ENCODE data around the gene MAPK8IP3. TPM values are rescaled to one million over a fixed set of nuclear protein-coding genes. Genes with fewer than 3 reads are reported as not detected.
A peak's percentile ranks its signal among the peaks of the same experiment; 100 is the strongest.
"Not testable (repeated sequence)": the region's sequence is repeated elsewhere in the genome, so short reads cannot be mapped to it uniquely, and the experiment has no call there.

Gene MAPK8IP3
- total RNA-seq, 1 donor from 2014 or later: 28.7 TPM

DNA sequence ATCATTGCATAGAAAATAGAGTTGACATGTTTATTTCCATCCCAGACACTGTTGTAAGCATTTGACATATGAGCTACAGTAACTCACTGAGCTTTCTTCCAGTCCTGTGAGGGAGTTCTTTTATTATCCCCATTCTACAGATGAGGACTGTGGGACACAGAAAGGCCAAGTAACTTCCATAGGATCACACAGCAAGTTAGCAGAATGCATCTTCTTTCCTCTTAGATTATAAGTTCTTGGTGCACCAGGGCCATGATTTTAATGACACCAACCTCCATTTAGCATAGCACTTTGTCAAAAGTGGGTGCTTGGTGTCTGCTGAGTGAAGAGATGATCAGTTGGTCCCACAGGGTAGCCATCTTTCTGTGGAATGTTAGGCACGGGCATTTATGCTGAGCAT lies 15.2 kb upstream of the MAPK8IP3 start:
- Histone ChIP-seq H3K4me1 (ENCODE audit: control insufficient read depth in 3 of 3, insufficient read depth in 3 of 3, low read length in 3 of 3) (no peaks in the 10 kb centered on the region), H3K27me3 (ENCODE audit: control insufficient read depth in 3 of 3, insufficient read depth in 3 of 3, low read length in 3 of 3) (no peaks in the 10 kb centered on the region), H3K9me3 (ENCODE audit: control insufficient read depth in 3 of 3, low read length in 3 of 3) (no peaks in the 10 kb centered on the region), H3K36me3 (ENCODE audit: control insufficient read depth in 3 of 3, insufficient read depth in 3 of 3, low read length in 3 of 3) (peaks cover 20 to 45% (median 43%) of the 10 kb centered on the region in 3 donors), H3K27ac (ENCODE audit: low read depth, low read length) (no peak overlapping the region), H3K4me3 (ENCODE audit: low read length in 3 of 3) (no peak overlapping the region), H3K9ac (ENCODE audit: low read depth in 1 of 3, low read length in 3 of 3) (no peak overlapping the region)

DNA sequence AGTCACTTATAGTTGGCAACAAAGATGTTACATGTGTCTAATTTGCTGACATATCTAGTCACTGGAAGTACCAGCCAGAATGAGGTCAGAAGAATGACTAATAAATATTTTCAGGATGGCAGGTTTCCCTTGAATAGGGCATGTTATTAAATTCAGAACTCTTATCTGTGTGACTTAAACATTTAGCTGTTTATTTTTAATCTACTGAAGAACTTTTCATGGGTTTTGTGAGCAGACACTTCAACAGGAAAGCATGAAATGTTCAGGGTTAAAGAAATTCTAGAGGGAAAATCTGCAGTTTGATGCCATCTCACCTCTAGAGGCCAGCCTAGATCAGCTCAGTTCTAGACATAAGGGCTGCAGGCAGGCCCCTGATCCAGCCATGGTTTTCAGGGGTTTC lies 14.7 kb upstream of the MAPK8IP3 start:
- Histone ChIP-seq H3K4me1 (ENCODE audit: control insufficient read depth in 3 of 3, insufficient read depth in 3 of 3, low read length in 3 of 3) (no peaks in the 10 kb centered on the region), H3K36me3 (ENCODE audit: control insufficient read depth in 3 of 3, insufficient read depth in 3 of 3, low read length in 3 of 3) (peaks cover 20 to 45% (median 42%) of the 10 kb centered on the region in 3 donors), H3K27me3 (ENCODE audit: control insufficient read depth in 3 of 3, insufficient read depth in 3 of 3, low read length in 3 of 3) (no peaks in the 10 kb centered on the region), H3K27ac (ENCODE audit: low read depth, low read length) (no peak overlapping the region), H3K9ac (ENCODE audit: low read depth in 1 of 3, low read length in 3 of 3) (no peak overlapping the region), H3K9me3 (ENCODE audit: control insufficient read depth in 3 of 3, low read length in 3 of 3) (no peaks in the 10 kb centered on the region), H3K4me3 (ENCODE audit: low read length in 3 of 3) (no peak overlapping the region)

DNA sequence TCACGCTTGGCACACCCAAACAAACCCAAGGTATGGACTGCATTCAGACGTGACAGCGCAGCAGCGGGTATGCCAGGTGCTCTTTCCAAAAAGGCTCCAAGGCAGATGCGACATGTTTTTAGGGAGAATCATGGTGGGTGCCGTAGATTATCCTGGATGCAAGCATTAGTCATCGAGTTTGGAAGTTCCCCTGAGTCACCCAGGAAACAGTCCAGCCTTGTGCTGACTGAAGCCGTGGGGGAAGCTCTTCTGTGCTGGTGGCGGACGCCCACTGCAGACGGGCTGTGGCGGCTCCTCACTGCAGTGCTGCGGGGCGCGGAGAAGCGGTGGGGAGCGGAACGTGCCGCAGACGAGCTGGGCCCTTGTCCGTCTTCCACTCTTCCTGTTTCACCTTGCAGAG lies 14.0 kb upstream of the MAPK8IP3 start:
- Histone ChIP-seq H3K4me1 (ENCODE audit: control insufficient read depth in 3 of 3, insufficient read depth in 3 of 3, low read length in 3 of 3) (no peaks in the 10 kb centered on the region), H3K4me3 (ENCODE audit: low read length in 3 of 3) (no peak overlapping the region), H3K27ac (ENCODE audit: low read depth, low read length) (no peak overlapping the region), H3K27me3 (ENCODE audit: control insufficient read depth in 3 of 3, insufficient read depth in 3 of 3, low read length in 3 of 3) (no peaks in the 10 kb centered on the region), H3K36me3 (ENCODE audit: control insufficient read depth in 3 of 3, insufficient read depth in 3 of 3, low read length in 3 of 3) (peaks cover 20 to 47% (median 43%) of the 10 kb centered on the region in 3 donors), H3K9ac (ENCODE audit: low read depth in 1 of 3, low read length in 3 of 3) (no peak overlapping the region), H3K9me3 (ENCODE audit: control insufficient read depth in 3 of 3, low read length in 3 of 3) (no peaks in the 10 kb centered on the region)

DNA sequence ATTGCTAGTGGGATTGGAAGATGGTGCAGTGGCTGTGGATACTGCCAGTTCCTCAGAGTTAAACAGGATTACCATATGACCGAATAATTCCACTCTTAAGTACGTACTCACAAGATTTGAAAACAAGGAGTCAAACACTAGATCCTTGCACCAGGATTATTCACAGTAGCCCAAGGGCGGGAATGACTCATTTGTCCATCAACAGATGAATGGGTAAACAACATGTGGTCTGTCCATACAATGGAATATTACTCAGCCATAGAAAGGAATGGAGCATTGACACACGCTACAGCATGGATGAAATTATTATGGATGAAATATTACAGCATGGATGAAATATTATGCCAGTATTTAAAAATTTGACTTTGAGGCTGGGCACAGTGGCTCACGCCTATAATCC lies 9.1 kb upstream of the MAPK8IP3 start:
- no peaks in the 10 kb centered on the region for H3K27me3 ChIP-seq (ENCODE audit: control insufficient read depth in 3 of 3, insufficient read depth in 3 of 3, low read length in 3 of 3)
- H3K27ac ChIP-seq (ENCODE audit: low read depth, low read length): no peak overlapping the region
- no peak overlapping the region for H3K9ac ChIP-seq (ENCODE audit: low read depth in 1 of 3, low read length in 3 of 3)
- no peaks in the 10 kb centered on the region for H3K4me1 ChIP-seq (ENCODE audit: control insufficient read depth in 3 of 3, insufficient read depth in 3 of 3, low read length in 3 of 3)
- H3K4me3 ChIP-seq (ENCODE audit: low read length in 3 of 3): no peak overlapping the region
- no peaks in the 10 kb centered on the region for H3K9me3 ChIP-seq (ENCODE audit: control insufficient read depth in 3 of 3, low read length in 3 of 3)
- H3K36me3 ChIP-seq (ENCODE audit: control insufficient read depth in 3 of 3, insufficient read depth in 3 of 3, low read length in 3 of 3): peaks cover 18 to 54% (median 45%) of the 10 kb centered on the region in 3 donors

DNA sequence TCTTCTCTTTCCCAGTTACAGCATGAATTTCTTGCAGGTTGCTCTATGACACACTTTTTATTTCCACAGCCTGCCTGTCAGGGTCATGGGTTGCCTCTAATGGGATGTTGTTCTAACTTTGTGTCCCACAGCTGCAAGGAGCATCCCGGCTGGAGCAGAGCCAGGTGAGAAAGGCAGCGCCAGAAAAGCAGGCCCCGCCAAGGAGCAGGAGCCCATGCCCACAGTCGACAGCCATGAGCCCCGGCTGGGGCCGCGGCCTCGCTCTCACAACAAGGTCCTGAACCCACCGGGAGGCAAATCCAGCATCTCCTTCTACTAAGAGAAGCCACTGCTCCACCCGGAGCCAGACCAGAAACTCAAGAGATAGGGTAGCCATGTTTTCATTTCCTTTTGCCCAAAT lies 7.3 kb upstream of the MAPK8IP3 start:
- H3K27ac ChIP-seq (ENCODE audit: low read depth, low read length): no peak overlapping the region
- H3K36me3 ChIP-seq (ENCODE audit: control insufficient read depth in 3 of 3, insufficient read depth in 3 of 3, low read length in 3 of 3): peaks cover 10 to 41% (median 37%) of the 10 kb centered on the region in 3 donors
- H3K27me3 ChIP-seq (ENCODE audit: control insufficient read depth in 3 of 3, insufficient read depth in 3 of 3, low read length in 3 of 3): no peaks in the 10 kb centered on the region
- H3K9me3 ChIP-seq (ENCODE audit: control insufficient read depth in 3 of 3, low read length in 3 of 3): no peaks in the 10 kb centered on the region
- H3K4me3 ChIP-seq (ENCODE audit: low read length in 3 of 3): no peak overlapping the region
- H3K9ac ChIP-seq (ENCODE audit: low read depth in 1 of 3, low read length in 3 of 3): no peak overlapping the region
- H3K4me1 ChIP-seq (ENCODE audit: control insufficient read depth in 3 of 3, insufficient read depth in 3 of 3, low read length in 3 of 3): no peaks in the 10 kb centered on the region

DNA sequence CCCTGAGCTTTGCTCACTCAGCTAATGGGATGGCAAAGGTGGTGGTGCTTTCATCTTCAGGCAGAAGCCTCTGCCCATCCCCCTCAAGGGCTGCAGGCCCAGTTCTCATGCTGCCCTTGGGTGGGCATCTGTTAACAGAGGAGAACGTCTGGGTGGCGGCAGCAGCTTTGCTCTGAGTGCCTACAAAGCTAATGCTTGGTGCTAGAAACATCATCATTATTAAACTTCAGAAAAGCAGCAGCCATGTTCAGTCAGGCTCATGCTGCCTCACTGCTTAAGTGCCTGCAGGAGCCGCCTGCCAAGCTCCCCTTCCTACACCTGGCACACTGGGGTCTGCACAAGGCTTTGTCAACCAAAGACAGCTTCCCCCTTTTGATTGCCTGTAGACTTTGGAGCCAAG lies 5.7 kb upstream of the MAPK8IP3 start:
- no peak overlapping the region for H3K27ac ChIP-seq (ENCODE audit: low read depth, low read length)
- no peaks in the 10 kb centered on the region for H3K9me3 ChIP-seq (ENCODE audit: control insufficient read depth in 3 of 3, low read length in 3 of 3)
- no peak overlapping the region for H3K4me3 ChIP-seq (ENCODE audit: low read length in 3 of 3)
- no peak overlapping the region for H3K9ac ChIP-seq (ENCODE audit: low read depth in 1 of 3, low read length in 3 of 3)
- no peaks in the 10 kb centered on the region for H3K27me3 ChIP-seq (ENCODE audit: control insufficient read depth in 3 of 3, insufficient read depth in 3 of 3, low read length in 3 of 3)
- H3K4me1 ChIP-seq (ENCODE audit: control insufficient read depth in 3 of 3, insufficient read depth in 3 of 3, low read length in 3 of 3): peaks cover 0 to 4% (median 2%) of the 10 kb centered on the region in 3 donors
- peaks cover 10 to 37% (median 36%) of the 10 kb centered on the region in 3 donors for H3K36me3 ChIP-seq (ENCODE audit: control insufficient read depth in 3 of 3, insufficient read depth in 3 of 3, low read length in 3 of 3)

DNA sequence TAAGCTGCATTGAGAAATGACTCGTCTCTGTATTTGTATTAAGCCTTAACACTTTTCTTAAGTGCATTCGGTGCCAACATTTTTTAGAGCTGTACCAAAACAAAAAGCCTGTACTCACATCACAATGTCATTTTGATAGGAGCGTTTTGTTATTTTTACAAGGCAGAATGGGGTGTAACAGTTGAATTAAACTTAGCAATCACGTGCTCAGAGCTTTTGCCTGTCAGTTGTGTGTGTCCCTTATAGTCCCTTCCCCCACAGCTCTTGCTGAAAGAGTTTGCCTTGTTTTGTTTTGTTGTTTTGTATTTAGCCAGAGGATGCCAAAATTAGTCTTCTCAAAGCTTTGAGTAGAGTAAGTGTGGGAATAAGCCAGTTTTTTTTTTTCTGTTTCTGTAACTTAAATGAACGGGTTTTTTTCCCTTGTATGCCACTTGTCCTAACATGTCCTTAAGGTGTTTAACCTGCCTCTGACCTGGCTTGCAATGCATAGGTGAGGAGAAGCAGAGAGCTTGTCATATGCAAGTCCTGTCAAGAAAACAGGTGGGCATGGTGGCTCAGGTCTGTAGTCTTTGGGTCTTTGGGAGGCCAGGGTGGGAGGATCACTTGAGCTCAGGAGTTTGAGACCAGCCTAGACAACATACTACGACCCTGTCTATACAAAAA lies 4.6 kb upstream of the MAPK8IP3 start:
- Histone ChIP-seq H3K27ac (ENCODE audit: low read depth, low read length) (no peak overlapping the region), H3K9ac (ENCODE audit: low read depth in 1 of 3, low read length in 3 of 3) (no peak overlapping the region), H3K9me3 (ENCODE audit: control insufficient read depth in 3 of 3, low read length in 3 of 3) (no peaks in the 10 kb centered on the region), H3K4me3 (ENCODE audit: low read length in 3 of 3) (no peak overlapping the region), H3K4me1 (ENCODE audit: control insufficient read depth in 3 of 3, insufficient read depth in 3 of 3, low read length in 3 of 3) (peaks cover 0 to 7% (median 2%) of the 10 kb centered on the region in 3 donors), H3K36me3 (ENCODE audit: control insufficient read depth in 3 of 3, insufficient read depth in 3 of 3, low read length in 3 of 3) (peaks cover 12 to 37% (median 36%) of the 10 kb centered on the region in 3 donors), H3K27me3 (ENCODE audit: control insufficient read depth in 3 of 3, insufficient read depth in 3 of 3, low read length in 3 of 3) (no peaks in the 10 kb centered on the region)

DNA sequence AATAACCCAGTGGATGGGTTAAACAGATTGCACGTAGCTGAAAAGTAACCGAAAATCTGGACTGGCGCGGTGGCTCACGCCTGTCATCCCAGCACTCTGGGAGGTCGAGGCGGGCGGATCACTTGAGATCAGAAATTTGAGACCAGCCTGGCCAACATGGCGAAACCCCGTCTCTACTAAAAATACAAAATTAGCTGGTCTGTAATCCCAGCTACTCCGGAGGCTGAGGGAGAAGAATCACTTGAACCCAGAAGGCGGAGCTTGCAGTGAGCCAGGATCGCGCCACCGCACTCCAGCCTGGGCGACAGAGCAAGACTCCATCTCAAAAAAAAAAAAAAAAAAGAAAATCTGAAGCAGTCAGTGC lies 689 bp upstream of the MAPK8IP3 start:
- Histone ChIP-seq H3K36me3 (ENCODE audit: control insufficient read depth in 3 of 3, insufficient read depth in 3 of 3, low read length in 3 of 3) (peaks cover 6 to 16% (median 15%) of the 10 kb centered on the region in 3 donors), H3K27ac (ENCODE audit: low read depth, low read length) (peak overlapping the region; percentile 78), H3K4me1 (ENCODE audit: control insufficient read depth in 3 of 3, insufficient read depth in 3 of 3, low read length in 3 of 3) (peaks cover 26 to 37% (median 26%) of the 10 kb centered on the region in 3 donors), H3K9ac (ENCODE audit: low read depth in 1 of 3, low read length in 3 of 3) (peak overlapping the region; percentile 81 to 96 (median 95)), H3K4me3 (ENCODE audit: low read length in 3 of 3) (peak overlapping the region; percentile 93 to 99 (median 95))
- H3K27me3 ChIP-seq (ENCODE audit: control insufficient read depth in 3 of 3, insufficient read depth in 3 of 3, low read length in 3 of 3); H3K9me3 ChIP-seq (ENCODE audit: control insufficient read depth in 3 of 3, low read length in 3 of 3): not testable (repeated sequence)

DNA sequence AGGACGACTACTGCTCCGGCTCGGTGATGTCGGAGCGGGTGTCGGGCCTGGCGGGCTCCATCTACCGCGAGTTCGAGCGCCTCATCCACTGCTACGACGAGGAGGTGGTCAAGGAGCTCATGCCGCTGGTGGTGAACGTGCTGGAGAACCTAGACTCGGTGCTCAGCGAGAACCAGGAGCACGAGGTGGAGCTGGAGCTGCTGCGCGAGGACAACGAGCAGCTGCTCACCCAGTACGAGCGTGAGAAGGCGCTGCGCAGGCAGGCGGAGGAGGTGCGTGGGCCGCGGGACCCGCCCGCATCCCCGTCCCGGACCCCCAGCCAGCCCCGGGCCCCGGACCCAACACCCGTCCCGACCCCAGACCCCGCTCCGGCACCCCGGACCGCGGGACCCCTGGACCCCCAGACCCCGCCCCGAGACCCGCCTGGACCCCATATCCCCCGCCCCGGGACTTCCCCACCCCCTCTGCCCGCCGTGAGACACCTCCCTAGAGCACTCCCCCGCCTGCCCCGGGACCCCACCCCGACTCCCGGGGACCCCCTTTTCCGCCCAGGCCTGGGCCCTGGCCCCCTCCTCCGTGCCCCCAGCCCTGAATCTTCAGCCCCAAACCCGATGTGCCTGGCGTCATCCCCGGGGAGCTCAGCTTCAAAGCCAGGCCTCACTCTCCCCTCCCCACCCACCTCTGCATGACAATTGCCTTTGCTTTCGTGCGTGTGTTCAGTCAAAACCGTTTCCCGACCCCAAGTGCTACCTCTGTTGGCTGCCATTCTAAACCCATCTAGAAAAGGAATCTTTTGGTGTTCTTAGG lies 594 bp downstream of the MAPK8IP3 start:
- no peaks in the 10 kb centered on the region for H3K9me3 ChIP-seq (ENCODE audit: control insufficient read depth in 3 of 3, low read length in 3 of 3)
- H3K4me3 ChIP-seq (ENCODE audit: low read length in 3 of 3): peak overlapping the region; percentile 93 to 99 (median 99)
- H3K27ac ChIP-seq (ENCODE audit: low read depth, low read length): peak overlapping the region; percentile 78
- H3K27me3 ChIP-seq (ENCODE audit: control insufficient read depth in 3 of 3, insufficient read depth in 3 of 3, low read length in 3 of 3): no peaks in the 10 kb centered on the region
- H3K4me1 ChIP-seq (ENCODE audit: control insufficient read depth in 3 of 3, insufficient read depth in 3 of 3, low read length in 3 of 3): peaks cover 26 to 37% (median 26%) of the 10 kb centered on the region in 3 donors
- peaks cover 6 to 7% (median 6%) of the 10 kb centered on the region in 3 donors for H3K36me3 ChIP-seq (ENCODE audit: control insufficient read depth in 3 of 3, insufficient read depth in 3 of 3, low read length in 3 of 3)
- H3K9ac ChIP-seq (ENCODE audit: low read depth in 1 of 3, low read length in 3 of 3): peak overlapping the region; percentile 81 to 98 (median 95)

DNA sequence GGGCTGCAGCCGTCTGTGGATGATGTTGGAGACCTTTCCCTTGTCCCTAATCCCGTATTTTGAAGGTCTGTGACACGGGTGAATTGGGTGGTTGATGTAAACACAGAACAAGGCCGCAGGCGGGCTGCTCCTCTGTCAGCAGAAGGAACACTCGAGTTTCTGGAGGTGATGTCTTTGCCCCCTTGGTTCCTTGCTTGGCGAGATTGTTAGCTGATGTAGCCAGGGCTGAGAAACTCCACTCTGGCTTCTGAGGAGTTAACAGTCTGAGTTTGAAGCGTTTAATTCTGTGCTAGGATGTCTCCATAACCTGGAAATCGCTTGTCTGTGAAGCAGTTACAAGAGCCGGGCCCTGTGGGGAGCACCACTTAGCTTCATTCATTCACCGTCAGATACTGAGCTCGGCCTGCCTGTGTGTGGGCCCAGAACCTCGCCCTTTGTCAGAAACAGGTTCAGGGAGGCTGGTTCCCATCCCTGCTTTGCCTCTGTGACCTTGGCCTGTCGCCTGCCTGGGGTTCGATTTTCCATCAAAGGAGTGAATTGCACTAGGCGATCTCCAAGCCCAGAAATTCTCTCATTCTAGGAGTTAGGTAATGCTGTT lies 1.3 kb downstream of the MAPK8IP3 start:
- Histone ChIP-seq H3K27ac (ENCODE audit: low read depth, low read length) (peak overlapping the region; percentile 78), H3K4me1 (ENCODE audit: control insufficient read depth in 3 of 3, insufficient read depth in 3 of 3, low read length in 3 of 3) (peaks cover 26 to 38% (median 26%) of the 10 kb centered on the region in 3 donors), H3K36me3 (ENCODE audit: control insufficient read depth in 3 of 3, insufficient read depth in 3 of 3, low read length in 3 of 3) (peaks cover 3 to 5% (median 4%) of the 10 kb centered on the region in 3 donors), H3K4me3 (ENCODE audit: low read length in 3 of 3) (peak overlapping the region; percentile 71 to 93 (median 81)), H3K27me3 (ENCODE audit: control insufficient read depth in 3 of 3, insufficient read depth in 3 of 3, low read length in 3 of 3) (no peaks in the 10 kb centered on the region), H3K9me3 (ENCODE audit: control insufficient read depth in 3 of 3, low read length in 3 of 3) (no peaks in the 10 kb centered on the region), H3K9ac (ENCODE audit: low read depth in 1 of 3, low read length in 3 of 3) (peak overlapping the region; percentile 73 to 83 (median 81))
